Activated CD4-positive, alpha-beta T cell treated with anti-CD3 and anti-CD28 coated beads, Interleukin-10, Interleukin-2, amounts not matched to agents 100 ng/mL and 50 ng/mL, durations not matched to agents 16 hours and 8 hours (primary cell): ENCODE data around the gene NUFIP2.
"Not testable (repeated sequence)": the region's sequence is repeated elsewhere in the genome, so short reads cannot be mapped to it uniquely, and the experiment has no call there.

Experiments used
- DNase-seq: peaks from one replicate; pipeline ENCODE4 v3.0.0-alpha.2; 2020

The NUFIP2 gene

DNA sequence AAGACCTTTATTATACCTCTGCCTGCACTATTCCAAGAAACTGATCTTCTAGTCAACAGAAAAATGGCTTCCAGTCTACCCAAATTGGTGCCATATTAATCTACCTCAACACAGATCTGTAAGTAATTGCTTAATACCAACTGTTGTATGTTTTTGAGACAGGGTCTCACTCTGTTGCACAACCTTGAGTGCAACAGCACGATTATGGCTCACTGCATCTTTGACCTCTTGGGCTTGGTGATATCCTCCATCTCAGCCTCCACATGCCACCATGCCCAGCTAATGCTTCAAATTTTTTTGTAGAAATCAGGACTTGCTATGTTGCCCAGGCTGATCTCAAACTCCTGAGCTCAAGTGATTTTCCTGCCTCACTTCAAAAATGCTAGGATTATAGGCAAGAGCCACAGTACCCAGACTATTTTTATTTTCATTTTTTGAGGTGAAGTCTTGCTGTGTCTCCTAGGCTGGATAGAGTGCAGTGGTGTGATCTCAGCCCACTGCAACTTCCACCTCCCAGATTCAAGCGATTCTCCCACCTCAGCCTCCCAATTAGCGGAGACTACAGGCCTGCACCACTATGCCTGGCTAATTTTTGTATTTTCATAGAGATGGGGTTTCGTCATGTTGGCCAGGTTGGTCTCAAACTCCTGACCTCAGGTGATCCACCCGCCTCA, 14.4 kb downstream of the NUFIP2 start:
- DNase-seq: no peak

DNA sequence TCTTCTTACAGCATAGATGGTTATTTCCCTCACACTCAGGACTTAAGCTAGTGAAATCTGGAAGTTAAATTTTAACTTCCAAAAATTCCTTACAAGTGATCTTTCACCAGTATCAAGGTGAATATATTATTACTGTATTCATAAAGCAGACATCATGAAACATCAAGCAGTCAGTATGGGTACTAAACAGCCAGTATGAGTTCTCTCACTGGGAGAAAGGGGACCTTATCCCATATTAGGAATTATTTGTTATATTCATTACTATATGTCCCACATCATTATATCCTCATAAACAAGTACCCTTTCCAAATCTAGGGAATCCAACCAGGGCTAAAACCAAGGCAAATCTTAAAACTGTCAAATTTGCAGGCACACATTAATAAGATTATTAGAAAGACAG, 15.3 kb downstream of the NUFIP2 start:
- DNase-seq: no peak

DNA sequence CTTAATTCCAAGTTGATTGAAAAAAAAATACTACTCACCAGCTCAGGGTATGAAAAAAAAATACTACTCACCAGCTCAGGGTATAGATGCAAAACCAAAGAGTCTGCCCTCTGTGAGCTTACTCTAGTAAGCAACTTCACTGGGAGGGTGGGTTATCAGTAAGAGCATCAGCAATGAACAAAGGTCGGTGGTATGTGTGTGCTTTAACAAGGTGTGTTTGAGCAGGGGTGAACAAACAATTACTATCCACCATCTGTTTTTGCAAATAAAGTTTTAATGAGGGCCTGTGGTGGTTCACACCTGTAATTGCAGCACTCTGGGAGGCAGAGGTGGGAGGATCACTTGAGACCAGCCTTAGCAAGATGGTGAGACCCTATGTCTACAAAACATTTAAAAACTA, 20.0 kb downstream of the NUFIP2 start:
- no peak for DNase-seq

DNA sequence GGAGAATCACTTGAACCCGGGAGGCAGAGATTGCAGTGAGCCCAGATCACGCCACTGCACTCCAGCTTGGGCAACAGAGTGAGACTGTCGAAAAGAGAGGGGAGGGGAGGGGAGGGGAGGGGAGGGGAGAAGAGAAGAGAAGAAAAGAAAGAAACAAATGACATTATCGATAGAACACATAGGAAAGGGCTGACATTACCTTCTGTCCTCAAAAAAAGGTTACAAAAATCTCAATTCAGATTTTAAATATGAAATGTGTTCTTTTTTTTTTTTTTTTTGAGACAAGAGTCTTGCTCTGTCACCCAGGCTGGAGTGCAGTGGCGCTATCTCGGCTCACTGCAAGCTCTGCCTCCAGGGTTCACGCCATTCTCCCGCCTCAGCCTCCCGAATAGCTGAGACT, 22.0 kb downstream of the NUFIP2 start:
- not testable (repeated sequence) for DNase-seq

DNA sequence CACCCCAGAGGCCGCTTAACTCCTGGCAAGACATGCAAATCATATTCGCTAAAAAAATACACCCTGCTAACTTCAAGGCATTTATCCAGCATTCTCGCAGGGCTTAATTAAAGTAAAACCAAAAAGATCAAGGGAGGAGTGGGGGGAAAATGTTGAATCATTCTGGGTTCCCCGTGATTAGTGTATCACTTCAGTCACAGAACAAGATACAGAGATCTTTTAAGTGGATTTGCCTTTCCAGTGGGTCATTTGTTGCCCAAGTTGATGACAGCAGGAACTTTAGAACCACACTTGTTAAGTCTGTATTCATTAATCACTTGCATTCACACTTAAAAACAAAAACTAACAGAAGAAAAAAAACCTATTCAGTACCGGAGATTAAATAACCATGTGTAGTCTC, 30.0 kb downstream of the NUFIP2 start:
- DNase-seq: no peak

DNA sequence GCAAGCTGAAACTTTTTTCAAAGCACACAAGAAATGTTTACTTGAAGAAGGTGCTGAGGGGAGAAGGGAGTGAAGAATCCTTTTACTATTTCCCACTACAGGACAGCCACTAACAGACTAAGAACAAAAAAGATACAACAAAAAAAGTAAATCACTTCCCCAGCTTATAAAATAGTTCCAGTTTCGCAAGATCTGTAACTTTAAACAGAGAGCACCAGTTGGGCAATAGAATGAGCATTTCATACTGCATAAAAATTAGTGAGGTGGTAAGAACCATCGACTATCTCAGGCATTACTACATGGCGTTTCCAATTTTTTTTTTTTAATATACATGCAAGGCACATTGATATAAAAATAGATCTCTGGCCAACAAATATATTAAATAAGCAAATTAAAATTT, 36.2 kb downstream of the NUFIP2 start:
- DNase-seq: no peak

DNA sequence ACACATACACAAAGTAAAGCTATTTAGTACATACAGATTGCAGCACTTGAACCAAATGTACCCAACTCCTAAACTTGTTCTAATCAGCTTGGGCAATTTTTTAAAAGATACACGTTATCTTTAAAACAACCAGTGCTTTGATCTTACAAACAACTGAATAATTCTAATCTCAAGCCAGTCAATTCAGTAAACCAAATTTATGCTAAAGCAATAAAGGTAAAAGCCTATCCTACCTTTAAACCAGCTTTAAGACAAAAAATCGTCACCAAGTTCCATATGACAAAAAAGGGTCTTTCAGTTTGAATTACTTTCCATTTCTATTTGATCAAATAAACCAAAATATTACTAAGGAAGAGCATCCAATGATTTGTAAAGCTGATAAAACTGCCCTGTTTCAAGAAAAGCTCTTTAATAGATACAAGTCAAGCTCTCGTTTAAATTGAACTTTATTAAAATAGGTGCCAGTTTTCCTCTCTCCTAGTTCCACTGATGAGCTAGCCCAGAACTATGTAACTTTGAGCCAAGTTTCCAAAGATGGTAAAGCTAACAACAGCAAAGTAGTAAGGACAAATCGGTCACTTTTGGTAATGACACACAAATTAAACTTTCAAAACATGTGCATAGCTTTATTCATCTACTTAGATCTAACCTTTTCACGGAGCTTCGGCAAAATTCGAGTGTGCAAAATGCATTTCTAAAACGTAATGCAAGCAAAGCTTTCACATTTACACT, 37.0 kb downstream of the NUFIP2 start:
- peak; percentile 27 for DNase-seq

DNA sequence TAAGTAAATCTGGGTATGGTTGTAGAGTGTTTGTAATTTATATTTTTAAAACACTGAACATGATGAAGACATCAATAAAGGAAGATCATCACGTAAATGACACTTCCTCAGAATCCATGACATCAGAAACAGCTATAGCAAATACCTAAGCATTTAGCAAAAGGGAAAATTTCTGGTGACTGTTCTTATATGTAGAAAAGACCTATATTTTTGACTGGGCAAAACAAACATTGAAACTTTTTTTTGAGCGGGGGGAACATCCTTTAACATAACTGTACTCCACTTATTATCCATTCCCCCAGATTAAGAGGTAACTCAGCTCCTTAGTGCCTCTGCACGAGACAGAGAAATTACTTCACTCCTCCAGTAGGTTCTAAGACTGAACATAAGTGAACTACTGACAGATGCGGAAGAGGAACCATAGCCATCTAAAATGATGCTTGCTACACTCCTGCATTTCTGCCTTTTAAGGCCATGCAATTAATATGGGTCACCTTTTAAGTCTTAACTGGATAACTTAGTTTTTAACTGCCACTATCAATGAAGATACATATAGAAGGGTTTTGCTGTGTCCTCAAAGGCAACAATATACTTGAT, 37.9 kb downstream of the NUFIP2 start:
- no peak for DNase-seq

DNA sequence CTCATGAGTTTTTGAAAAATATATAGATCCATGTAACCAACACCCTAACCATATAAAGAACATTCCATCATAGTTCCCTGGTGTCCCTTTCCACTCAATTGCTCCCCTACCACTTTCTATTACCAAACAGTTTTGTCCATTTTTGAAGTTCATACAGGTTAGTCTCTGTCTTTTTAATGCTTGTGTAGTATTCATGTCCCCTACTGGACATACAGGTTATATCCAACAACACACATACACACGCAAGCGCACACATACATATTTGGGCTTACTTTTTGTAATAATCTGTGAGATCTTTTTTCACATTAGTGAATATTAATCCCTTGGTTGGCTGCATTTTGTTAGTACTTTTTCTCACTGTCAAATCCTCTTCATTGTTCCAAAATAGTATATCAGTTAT, 40.9 kb downstream of the NUFIP2 start:
- DNase-seq: no peak

DNA sequence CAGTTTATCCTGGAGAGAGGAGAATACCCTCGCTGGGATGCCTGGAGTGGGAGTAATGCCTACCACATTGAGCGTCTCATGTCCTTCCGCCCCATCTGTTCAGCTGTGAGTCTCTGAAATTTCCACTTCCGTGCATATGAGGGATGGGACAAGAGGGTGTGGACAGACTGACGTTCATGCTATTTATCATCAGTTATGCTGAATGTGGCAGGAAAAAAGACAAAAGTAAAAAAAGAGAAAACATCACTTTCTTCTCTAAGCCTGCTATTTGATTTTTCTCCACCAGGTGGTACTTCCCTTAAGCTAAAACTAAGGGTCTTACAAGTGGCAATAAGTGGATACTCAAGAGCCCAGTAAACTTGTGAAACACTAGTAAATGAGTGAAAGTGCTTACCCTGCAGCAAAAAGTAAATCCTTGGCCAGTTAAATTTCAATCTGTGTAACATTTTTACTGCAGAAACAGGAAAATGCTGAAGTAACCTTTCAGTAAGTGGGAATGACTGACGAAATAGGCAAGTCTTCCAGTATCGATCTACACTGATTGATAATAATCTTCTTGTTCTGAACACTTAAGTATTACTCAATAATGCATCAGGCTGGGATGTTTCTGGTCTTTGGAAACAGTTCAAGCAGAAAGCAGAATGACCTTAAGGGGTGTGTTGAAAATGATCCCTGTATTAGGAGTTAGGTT, 41.7 kb downstream of the NUFIP2 start:
- DNase-seq: no peak

DNA sequence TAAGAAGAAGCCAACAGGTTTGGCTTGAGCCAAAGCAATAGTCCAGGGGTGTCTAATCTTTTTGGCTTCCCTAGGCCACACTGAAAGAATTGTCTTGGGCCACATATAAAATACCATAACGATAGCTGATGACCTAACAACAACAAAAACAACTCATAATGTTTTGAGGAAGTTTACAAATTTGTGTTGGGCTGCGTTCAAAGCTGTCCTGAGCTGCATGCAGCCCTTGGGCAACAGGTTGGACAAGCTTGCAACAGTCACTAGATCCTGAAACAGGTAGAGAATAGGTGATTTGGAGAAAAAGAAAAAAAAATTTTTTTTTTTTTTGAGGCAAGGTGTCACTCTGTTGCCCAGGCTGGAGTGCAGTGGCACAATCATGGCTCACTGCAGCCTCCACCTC, 42.8 kb downstream of the NUFIP2 start:
- no peak for DNase-seq

DNA sequence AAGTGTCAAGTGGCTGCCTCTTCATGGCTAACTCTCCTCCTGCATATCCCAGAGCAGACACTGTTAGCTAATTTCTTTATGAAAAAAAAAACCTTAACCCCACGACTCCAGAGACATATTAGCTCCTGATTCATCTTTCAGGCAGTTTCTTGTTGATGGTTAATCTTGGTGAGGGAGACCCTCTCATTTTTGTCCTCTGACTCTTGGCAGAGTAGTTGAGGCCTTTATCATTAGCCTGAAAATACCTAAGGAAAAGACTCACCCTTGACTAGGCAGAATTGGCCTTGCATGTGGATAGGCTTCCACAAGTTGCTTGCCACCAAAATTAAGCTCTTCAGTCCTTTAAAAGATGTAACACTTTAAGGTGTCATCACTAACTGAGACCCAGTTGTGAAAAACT, 43.3 kb downstream of the NUFIP2 start:
- DNase-seq: no peak

DNA sequence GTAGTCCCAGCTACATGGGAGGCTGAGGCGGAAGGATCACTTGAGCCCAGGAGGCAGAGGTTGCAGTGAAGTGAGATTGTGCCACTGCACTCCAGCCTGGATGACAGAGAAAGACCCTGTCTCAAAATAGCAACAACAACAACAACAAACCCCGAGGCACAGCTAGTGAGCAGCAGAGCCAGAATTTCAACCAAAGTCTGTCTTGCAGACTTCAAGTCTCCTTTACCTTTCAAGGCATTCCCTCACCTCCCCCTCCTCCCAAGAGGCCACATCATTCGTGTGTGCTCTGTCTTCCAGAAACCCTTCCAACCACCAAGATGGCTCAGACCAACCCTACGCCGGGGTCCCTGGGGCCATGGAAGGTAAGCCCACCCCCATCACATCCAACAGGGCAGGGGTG, 45.1 kb downstream of the NUFIP2 start:
- no peak for DNase-seq

DNA sequence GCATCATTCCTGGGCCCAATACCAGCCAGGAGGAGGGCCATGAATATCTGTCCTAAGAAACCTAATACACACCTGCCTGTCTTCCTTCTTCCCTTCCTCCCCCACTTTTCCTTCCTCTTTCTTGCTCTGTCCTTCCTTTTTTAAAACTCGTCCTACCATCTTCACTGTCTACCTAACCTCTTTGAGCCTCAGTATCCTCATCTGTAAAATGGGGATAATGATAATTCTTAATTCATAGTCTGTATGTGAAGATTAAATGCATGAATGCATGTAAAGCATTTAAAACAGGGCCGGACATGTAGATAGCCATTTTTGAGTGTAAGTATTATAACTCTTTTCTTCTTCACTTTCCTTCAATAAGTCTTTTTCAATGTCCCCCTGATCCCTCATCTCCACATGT, 46.7 kb downstream of the NUFIP2 start:
- no peak for DNase-seq

DNA sequence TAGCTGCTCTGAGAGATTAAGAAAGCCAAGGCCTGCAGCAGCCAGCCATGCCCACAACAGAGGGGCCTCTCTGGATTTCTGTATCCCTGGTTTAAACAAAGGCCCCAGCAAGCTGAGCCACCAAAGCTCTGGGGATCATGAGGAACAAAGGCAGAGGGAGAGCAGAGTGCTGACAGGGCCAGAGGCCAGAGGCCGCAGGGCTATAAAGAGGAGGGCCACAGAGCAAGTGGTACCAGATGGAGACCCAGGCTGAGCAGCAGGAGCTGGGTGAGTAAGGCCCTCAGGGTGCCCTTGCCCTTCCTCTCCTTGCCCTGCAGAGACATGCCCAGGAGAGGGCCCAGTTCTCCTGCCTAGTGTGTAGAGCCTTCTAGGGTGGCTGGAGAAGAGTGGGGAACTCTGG, 47.3 kb downstream of the NUFIP2 start, which contains the start of gene CRYBA1:
CRYBA1 (plus strand) TSS at position 232 of the 400 bp plus-strand sequence; CDS start at position 237, 5 bp downstream.
- no peak for DNase-seq

DNA sequence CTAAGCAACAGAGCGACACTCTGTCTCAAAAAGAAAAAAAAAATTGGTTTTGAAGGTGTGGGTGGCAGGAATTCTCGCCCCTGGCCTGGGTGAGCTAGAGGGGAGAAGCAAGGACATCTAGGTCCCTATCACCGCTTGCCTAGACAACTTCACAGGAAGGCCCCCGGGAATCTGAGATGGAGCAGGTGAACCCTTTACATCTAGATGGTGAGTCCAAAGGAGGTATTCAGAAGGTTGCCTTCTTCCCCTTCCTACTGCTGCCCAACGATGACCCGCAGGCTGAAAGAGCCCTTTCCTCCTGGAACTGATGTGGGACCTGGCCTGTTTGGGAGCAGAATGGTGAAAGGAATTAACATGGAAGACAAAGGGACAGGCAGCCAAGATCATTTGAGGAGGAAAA, 48.5 kb downstream of the NUFIP2 start:
- no peak for DNase-seq

DNA sequence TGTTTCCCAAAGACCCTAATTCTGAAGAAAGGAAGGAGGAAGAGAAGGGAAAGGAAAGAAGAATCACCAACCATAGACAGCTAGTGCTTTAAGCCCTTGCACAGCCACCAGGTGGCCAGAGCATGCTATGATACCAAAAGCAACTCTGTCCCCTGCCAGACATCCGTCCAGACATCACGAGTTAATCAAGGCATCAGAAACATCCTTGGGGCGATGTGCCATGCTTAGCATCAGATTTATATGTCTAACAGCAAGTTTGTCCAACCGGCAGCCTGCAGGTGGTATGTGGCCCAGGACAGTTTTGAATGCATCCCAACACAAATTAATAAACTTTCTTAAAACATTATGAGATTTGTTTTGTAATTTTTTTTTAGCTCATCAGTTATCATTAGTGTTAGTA, 50.2 kb downstream of the NUFIP2 start:
- DNase-seq: no peak

DNA sequence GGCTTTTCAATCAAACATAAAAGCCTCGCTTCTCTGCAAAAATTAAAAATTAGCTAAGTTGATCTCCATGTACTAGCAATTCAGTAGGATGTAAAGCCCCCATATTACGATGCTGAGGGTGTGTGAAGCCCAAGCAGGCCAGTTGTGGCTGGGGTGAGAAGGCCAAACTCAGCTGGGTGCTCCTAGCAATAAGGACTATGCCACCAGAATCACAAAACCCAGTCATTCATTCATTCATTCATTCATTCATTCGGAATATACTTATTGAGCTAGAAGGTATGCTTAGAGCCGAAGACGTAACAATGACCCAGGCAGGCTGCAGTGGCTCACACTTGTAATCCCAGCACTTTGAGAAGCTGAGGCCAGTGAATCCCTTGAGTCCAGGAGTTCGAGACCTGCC, 51.2 kb downstream of the NUFIP2 start:
- DNase-seq: no peak

DNA sequence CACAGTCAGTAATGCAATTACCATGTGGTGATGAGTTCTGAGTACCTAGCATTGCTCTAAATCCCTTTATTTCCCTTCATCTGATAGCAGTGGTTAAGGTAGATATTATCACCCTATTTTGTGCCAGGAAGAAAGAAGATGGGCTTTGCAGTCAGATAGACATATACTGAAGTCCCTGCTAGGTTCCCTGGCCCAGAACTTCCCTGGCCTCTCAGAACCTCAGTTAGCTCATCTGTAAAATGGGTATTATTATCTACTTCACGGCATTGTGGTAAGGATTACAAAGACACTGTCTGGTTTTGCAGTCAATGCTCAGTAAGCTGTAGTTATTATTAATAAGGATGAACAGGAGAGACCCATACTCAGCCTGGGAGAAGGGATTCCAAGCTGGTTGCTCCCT, 51.9 kb downstream of the NUFIP2 start:
- no peak for DNase-seq

DNA sequence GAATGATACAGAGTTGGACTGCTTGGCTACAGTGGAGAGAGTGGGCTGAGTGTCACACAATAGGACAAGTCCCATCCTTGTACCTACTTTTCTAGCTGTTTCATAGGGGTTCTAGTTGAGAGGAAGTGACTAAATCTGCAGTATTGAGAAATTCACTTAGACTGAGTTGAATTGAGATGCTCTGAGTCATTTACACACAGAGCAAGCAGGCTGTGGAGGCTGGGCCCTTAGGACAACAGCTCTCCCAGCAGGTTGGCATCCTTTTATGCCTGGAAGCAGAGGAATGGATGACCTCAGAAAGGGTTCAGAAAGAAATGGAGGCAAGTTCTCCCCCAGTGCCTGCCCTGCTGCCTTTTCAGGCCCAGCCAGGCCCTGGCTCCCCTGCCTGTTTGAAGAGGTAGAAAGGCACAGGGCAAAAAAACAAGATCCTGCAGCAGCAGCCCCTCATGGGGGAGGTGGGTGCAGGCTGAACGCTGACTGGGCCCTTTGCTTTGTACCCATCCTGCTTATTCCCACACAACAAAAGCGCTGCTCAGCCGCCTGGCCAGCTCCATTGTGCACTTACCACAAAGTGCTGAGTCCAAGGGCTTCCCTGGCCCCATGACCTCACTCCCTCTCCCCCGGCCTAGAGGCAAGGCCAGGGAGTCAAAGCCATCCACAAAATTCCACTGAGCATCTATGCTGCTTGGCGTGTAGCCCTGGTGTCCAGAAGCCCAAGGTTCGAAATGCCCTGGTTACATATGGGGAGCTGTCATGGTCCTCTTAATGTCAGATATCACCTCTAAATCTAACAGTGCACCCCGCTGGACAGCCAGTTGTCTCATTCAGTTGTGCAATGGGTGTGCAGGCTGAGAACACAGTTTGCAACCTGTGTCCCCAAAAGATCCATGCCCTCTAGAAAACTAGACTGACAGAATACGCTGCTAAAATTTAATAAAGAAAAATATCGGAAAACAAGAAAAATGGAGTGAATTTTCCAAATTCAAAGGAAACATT, 52.7 kb downstream of the NUFIP2 start:
- DNase-seq: peak; percentile 84

DNA sequence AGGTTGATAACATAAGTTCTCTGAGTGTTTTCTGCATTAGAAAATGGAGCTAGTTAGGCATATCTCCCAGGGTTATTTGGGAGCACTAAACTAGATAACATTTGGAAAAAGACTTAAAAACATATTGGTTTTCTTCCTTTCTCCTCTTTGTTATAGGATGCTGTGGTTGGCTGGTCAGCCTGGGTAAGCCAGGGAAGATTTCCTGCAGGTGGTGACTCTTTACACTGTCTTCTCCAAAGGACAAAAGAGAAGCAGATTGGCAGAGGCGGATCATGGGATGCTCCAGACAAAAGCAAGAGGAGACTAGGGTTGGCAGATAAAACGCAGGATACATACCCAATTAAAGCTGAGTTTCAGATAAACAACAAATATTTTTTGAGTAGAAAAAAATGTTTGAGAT, 53.5 kb downstream of the NUFIP2 start:
- DNase-seq: no peak

DNA sequence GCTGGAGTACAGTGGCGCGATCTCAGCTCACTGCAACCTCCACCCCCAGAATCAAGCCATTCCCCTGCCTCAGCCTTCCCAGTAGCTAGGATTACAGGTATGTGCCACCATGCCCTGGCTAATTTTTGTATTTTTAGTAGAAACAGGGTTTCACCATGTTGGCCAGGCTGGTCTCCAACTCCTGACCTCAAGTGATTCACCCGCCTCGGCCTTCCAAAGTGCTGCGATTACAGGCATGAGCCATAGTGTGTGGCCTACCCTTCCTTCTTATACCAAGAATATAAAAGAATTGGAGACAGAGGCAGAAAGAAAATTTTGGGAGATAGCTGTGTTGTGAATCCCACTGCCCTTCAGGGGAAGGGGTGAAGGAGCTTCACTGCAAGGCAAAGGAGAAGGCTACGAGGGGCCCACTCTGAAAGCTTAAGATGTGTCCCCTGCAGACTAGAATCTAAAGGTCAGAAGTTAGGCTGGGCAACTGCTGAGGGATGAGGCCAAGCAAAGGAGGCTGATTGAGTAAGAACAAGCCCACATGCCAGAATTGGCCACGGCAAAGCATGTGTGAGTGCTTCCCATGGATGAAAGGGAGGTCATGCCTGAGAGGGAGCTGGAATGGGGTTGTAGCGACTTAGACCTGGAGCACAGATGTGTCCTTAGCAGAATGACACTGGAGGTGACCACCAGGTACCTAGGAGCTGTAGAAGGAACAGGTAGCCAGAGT, 55.7 kb downstream of the NUFIP2 start:
- DNase-seq: no peak
